Glomerular visceral epithelial cell (primary cell): ENCODE results near the gene KIF27.
A peak's percentile ranks its signal among the peaks of the same experiment; 100 is the strongest.
"Not testable (repeated sequence)": the region's sequence is repeated elsewhere in the genome, so short reads cannot be mapped to it uniquely, and the experiment has no call there.

Experiments
- DNase-seq: peaks from one replicate; pipeline ENCODE4 v3.0.0-alpha.2; 2016; ENCODE audit errors: extremely low spot score

KIF27 gene, protein sequence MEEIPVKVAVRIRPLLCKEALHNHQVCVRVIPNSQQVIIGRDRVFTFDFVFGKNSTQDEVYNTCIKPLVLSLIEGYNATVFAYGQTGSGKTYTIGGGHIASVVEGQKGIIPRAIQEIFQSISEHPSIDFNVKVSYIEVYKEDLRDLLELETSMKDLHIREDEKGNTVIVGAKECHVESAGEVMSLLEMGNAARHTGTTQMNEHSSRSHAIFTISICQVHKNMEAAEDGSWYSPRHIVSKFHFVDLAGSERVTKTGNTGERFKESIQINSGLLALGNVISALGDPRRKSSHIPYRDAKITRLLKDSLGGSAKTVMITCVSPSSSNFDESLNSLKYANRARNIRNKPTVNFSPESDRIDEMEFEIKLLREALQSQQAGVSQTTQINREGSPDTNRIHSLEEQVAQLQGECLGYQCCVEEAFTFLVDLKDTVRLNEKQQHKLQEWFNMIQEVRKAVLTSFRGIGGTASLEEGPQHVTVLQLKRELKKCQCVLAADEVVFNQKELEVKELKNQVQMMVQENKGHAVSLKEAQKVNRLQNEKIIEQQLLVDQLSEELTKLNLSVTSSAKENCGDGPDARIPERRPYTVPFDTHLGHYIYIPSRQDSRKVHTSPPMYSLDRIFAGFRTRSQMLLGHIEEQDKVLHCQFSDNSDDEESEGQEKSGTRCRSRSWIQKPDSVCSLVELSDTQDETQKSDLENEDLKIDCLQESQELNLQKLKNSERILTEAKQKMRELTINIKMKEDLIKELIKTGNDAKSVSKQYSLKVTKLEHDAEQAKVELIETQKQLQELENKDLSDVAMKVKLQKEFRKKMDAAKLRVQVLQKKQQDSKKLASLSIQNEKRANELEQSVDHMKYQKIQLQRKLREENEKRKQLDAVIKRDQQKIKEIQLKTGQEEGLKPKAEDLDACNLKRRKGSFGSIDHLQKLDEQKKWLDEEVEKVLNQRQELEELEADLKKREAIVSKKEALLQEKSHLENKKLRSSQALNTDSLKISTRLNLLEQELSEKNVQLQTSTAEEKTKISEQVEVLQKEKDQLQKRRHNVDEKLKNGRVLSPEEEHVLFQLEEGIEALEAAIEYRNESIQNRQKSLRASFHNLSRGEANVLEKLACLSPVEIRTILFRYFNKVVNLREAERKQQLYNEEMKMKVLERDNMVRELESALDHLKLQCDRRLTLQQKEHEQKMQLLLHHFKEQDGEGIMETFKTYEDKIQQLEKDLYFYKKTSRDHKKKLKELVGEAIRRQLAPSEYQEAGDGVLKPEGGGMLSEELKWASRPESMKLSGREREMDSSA (N-terminal part only)

GRCh38 chr9:83920927-83921707, at the start of gene KIF27:
Gene KIF27 (minus strand): TSS chr9:83921432. CDS start chr9:83915591, 5,841 bp downstream.
- DNase-seq: peak; percentile 99

- no peak for DNase-seq
Observed at GRCh38 chr9:83969602-83970001, 48.4 kb upstream of the KIF27 start.

GRCh38 chr9:83967073-83967472, 45.8 kb upstream of the KIF27 start:
- DNase-seq: no peak

DNA sequence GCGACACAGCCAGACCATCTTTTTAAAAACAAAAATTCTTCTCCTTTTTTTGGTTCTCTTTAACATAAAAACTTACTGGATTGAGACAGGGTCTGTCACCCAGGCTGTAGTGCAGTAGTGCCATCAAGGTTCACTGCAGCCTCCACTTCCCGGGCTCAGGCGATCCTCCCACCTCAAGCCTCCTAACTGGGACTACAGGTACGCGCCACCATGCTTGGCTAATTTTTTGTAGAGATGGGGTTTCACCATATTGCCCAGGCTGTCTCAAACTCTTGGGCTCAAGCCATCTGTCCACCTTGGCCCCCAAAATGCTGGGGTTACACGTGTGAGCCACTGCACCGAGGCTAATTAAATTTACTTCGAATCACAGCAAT, 45.0 kb upstream of the KIF27 start:
- DNase-seq: no peak

GRCh38 chr9:83965350-83966208, 44.3 kb upstream of the KIF27 start:
- no peak for DNase-seq

GRCh38 chr9:83964973-83965349, 43.7 kb upstream of the KIF27 start:
- no peak for DNase-seq

GRCh38 chr9:83962165-83962564, 40.9 kb upstream of the KIF27 start:
- DNase-seq: no peak

GRCh38 chr9:83960991-83961390, 39.8 kb upstream of the KIF27 start:
- no peak for DNase-seq

DNA sequence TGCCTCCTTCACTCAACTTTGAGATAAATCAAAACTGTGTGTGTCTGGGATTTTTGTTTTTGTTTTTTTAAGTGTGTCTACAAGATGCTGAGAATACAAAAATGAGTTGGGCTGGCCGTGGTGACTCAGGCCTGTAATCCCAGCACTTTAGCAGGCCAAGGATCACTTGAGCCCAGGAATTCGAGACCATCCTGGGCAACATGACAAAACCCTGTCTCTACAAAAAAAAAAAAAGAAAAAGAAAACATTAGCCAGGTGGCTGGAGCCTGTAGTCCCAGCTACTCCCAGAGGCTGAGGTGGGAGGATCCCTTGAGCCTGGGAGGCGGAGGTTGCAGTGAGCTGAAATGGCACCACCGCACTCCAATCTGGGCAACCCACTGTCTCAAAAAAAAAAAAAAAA, 37.8 kb upstream of the KIF27 start:
- peak; percentile 96 for DNase-seq

GRCh38 chr9:83957248-83957513, 35.9 kb upstream of the KIF27 start:
- DNase-seq: no peak

DNA sequence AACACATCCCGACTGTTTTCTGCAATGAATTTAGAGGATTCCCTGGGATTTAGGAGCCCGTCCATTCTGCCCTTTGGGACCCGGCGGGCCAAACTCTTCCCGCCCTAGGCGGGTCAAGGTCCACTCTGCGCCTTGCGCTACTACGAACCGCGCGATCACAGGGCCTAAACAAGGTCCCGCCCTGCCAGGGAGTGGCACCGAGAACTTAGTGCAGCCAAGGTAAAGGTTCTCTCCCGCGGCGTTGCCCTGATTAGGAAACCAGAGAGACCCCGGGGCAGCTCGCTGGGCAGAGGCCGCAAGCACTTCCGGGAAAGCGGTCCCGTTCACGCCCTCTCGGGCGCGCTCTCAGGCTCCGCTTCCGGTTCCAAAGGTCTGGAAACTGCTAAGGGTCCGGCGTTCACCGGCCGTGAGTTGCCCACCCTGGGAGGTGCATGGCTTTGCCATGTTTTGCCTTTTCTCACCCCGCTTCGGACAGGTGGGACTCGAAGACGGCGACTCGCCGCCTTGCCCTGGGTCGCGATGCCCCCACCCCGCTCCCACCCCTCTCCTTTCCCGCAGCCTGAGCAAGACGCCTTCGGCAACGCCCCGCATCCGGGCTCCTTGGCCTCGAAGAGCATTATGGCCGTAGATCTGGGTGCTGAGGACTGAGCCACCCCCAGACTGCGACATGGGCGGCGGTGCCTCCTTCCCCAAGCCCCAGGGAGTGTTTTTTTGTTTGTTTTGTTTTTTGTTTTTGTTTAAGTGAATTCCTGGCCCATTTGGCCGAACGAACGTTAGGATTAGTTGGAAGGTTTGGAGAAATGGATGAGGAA, 35.4 kb upstream of the KIF27 start:
- peak; percentile 79 for DNase-seq

- DNase-seq: peak; percentile 40
Observed at GRCh38 chr9:83956086-83956435, 34.8 kb upstream of the KIF27 start.

GRCh38 chr9:83948096-83948495, 26.9 kb upstream of the KIF27 start:
- DNase-seq: not testable (repeated sequence)

DNA sequence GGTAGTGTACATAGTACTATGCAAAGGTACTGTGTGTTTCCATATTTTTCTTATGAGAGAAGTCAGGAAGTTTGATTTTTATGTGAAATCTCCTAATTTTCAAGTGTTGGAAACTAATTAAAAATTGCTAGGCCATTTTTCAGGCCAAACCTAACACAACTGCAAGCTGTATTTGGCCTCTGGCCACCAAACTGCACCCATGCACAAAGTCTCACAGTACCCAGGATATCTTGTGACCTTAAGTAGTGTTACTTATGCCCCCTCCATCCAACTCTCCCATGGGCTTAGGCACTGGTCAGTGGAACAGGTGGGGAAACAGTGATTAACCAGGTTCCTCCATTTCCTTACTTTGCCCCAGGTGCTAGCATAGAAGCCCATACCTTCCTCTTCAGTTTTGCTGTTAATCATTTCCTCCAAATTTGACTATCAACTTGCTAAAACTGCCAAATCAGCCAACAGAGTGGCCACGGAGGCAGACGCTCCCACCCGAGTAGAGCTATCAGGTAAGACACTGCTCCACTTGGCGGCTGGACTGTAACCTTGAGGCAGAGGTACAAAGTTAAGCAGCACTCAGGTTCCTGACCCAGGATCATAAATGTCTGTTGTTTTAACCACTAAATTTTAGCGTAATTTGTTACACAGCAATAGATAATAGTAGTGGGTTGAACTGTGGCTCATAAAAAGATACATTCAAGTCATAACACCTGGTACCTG, 19.5 kb upstream of the KIF27 start:
- no peak for DNase-seq

DNA sequence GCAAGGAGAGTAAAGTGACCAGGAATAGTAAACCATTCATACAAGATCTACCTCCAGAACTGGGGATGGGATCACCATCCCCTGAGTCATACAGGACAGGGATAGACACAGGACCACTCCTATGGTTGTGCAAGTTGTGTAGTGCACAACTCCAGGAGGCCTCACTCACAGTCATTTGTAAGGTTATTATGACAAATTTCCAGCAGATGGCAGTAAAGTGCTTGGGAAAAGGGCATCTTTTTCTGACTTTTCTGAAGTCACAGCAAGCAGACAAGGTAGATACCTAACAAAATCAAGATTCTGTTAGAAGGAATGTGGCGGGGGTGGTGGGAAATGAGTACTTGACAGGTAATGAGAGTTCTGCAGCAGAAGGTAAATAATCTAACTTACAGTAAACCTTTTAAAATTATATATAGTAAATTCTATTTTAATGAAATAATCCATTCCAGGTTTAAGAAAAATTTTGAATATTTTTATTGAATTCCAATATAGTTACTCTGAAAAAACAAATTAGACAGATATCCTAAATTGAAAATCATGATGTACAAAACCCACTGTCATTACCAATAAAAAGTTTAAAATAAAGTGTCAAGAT, 16.7 kb upstream of the KIF27 start:
- DNase-seq: peak; percentile 67

- DNase-seq: no peak
Observed at GRCh38 chr9:83936523-83936922, 15.3 kb upstream of the KIF27 start.

DNA sequence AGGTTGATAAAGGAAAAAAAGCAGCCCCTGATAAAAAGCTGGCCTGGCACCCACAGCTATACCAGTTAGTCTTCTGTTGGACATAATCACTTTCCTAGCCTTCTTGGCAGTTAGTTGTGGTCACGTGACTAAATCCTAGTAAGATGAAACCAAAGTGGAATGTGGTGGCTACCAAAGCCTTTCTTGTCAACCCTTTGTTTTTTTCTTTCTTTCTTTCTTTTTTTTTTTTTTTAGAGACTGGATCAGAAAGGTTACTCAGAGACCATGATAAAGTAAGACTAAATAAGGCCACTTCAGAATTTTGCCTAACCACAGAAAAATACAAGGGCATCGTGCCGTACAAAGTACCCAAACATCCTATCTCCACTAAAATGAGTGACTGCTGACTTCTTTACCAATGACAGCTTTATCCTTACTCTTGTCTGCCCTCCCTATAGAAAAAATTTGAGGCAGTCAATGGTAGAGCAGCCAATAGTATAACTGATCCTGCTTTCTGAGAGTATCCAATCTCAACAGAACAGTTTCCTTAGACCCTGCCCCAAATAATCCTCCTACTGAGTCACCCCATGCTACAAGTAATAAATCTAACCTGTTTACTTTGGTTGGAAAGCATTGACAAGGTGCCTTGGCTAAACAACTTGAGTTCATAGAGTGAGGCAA, 14.2 kb upstream of the KIF27 start:
- DNase-seq: peak; percentile 53

DNA sequence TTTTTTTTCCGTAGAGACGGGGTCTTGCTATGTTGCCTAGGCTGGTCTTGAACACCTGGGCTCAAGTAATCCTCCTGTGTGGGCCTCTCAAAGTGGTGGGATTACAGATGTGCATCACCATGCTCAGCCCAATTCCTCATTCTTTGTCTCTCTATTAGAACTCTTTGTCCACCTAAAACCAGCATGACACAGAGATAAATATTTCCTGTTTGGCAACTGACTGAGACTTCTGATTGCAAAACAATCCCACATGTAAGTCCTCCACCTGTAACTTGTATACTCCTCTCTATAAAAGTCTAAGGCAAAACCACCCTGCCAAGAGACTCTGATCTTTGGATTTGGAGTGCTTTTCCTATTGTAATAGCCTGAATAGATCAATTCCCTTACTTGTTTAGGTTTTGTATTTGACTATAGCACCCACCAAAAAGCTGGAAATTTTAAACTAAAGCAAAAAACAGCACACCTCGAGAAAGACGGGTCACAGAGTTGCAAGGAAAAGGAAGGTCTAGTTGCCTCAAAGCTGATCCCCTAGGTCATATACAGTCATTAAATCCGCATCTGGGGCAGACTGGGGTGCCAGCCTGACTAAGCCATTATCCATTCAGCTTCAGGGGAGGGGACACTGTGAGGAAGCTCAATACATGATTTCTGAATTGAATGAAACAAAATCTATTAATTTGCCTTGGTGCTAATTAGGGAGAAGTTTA, 13.5 kb upstream of the KIF27 start:
- no peak for DNase-seq
